Measurements from ENCODE around the gene POU4F1.

GRCh38 chr13:78608252-78608687, 4.9 kb upstream of the POU4F1 start:
- TF ChIP-seq CTCF (IDR thresholded peaks at IDR 0.05; ENCODE audit: poor library complexity, severe bottlenecking) (no peak), EZH2 (IDR thresholded peaks at IDR 0.05; ENCODE audit: borderline replicate concordance, insufficient read depth, low read length, poor library complexity, severe bottlenecking) (no peak), TAF1 (IDR thresholded peaks at IDR 0.05; ENCODE audit: low read depth) (no peak), RAD21 (conservative IDR thresholded peaks at IDR 0.05) (no peak), SMC3 (conservative IDR thresholded peaks at IDR 0.05; ENCODE audit: poor library complexity) (no peak)
